Measurements from ENCODE around the gene FAT3. TPM values are rescaled to one million over a fixed set of nuclear protein-coding genes. Genes with fewer than 3 reads are reported as not detected.
A peak's percentile ranks its signal among the peaks of the same experiment; 100 is the strongest.

Gene FAT3
- total RNA-seq = 17.2 TPM

GRCh38 chr11:92224407-92225124 lies at the start of gene FAT3:
Gene FAT3, plus strand, starts transcription at chr11:92224818. Its CDS starts 127,295 bp downstream, at chr11:92352113.
- DNase-seq = peak; percentile 33

- DNase-seq = no peak
Observed at GRCh38 chr11:92179017-92179670, 45.5 kb upstream of the FAT3 start.

- no peak for DNase-seq
Observed at GRCh38 chr11:92180226-92180625, 44.4 kb upstream of the FAT3 start.

- DNase-seq = no peak
Observed at GRCh38 chr11:92180664-92181251, 43.9 kb upstream of the FAT3 start.

GRCh38 chr11:92190535-92191206 lies 33.9 kb upstream of the FAT3 start:
- no peak for DNase-seq

DNA sequence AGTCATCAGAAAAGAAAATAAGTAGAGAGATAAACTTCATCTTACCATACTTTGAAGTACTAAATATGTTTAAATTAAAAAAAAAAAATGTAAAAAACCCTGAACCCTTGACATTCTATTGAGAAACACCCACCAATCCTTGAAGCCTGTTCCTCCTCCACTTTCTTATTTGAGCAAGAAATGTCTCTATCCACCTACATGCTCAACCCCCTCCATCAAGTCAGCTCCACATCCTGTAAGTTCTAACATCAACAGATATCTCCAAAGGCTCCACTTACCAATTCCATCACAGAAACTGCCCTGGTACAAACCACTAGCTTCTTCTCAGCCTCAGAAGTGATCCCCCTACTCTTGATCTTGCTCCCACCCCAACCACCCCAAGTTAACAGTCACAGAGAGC lies 32.5 kb upstream of the FAT3 start:
- DNase-seq = no peak

- DNase-seq = no peak
Observed at GRCh38 chr11:92198268-92198667, 26.4 kb upstream of the FAT3 start.

- no peak for DNase-seq
Observed at GRCh38 chr11:92199991-92200390, 24.6 kb upstream of the FAT3 start.

DNA sequence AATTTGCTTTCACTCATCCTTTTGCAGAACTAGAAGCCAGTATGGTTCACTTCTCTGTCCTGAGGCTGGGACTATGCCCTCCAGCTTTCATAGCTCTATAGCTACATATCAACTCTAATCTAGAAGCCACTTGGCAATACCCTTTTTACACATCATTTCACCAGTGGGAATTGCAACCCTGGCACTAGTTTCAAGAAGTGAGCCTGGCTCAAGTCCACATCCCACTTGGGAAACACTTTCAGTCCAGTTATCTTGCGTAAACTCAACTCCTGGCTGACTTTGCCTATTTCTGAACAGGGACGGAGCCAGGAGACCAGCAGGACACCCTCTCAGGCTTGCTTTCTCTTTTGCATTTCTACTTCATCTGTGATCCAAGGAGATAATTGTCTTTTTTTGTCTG lies 19.9 kb upstream of the FAT3 start:
- DNase-seq = no peak

- no peak for DNase-seq
Observed at GRCh38 chr11:92206441-92206840, 18.2 kb upstream of the FAT3 start.

GRCh38 chr11:92211576-92212167 lies 12.9 kb upstream of the FAT3 start:
- no peak for DNase-seq

DNA sequence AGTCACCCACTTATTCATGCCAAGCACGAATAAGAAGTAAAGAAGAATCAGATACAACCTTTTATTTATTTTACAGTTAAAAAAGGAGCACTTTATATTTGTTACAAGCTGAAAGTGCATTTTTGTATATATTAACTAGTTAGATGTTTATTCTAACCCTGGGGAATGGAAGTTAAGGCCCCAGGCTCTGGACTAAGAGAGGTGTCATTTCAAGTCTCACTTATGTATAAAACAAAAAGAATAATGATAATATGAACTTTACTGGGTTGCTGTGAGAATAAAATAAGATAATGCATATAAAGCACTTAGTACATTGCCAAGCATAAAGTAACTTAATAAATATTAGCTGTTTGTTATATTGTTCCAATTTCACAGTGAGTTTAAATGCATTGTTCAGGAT lies 12.1 kb upstream of the FAT3 start:
- no peak for DNase-seq

DNA sequence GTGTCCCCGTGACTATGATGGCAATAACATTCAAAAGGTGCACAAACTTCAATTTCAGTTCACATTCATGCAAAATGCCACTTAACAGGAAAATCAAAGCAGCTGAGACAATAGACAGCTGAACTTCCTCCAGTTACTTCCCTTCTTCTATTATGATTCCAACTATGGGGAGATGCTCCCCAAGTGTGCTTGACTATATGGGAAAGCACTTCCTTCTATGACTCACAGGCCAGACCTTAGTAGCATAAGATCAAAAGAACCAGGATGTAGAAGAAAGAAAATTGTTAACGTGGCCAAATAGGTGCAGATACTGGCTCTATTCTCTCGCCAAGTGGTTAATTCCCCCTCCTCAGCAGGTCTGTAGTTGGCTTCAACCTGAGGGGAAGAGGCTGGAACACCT lies 7.8 kb upstream of the FAT3 start:
- no peak for DNase-seq

DNA sequence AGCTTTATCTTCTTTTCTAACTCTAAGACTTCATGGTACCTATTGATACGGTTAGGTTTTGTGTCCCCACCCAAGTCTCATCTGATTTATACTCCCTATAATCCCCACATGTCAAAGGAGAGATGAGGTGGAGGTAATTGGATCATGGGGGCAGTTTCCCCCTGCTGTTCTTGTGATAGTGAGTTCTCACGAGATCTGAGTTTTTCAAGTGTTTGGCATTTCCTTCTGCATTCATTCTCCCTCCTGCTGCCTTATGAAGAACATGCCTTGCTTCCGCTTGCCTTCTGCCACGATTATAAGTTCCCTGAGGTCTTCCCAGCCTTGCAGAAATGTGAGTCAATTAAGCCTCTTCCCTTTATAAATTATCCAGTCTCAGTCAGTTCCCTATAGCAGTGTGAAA lies 5.1 kb upstream of the FAT3 start:
- no peak for DNase-seq

DNA sequence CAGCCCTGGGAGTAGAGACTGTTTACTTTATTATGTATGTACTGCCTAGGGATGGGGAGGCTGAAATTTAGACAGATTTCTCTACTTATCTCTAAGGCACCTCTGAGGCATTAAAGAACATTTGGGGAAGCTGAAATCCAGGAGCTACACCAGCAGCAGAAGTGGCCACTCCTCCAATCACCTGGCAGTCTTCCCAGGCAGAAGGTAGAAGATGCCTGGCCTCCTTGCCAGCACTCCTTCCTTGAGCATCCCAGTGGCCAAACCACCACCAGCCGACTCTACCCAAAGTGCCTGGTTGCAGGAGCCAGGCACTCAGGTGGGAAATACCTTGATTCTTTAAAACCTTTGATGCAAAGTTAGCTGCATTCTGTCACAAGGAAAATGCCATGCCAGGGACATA lies 1.9 kb upstream of the FAT3 start:
- no peak for DNase-seq

DNA sequence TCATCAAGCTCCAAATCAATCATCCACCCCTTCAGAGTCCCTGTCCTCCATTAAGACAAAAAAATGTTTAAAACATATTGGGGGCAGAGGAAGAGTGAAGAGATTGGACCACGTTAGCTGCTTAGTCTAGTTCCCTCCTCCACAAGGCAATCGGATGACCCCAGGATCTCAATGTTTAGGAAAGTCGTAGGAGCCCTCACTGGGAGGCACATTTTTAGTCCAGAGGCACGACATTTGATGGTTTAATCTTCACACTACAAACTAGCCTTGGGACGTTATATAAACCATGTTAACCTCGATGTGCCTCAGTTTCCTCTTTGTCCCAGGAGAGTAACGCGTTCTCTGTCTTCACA lies 588 bp upstream of the FAT3 start:
- DNase-seq = no peak

- no peak for DNase-seq
Observed at GRCh38 chr11:92225125-92225567, 528 bp downstream of the FAT3 start.

GRCh38 chr11:92225568-92226330 lies 1.1 kb downstream of the FAT3 start:
- DNase-seq = no peak

GRCh38 chr11:92226331-92227229 lies 2.0 kb downstream of the FAT3 start:
- no peak for DNase-seq

GRCh38 chr11:92227230-92227814 lies 2.7 kb downstream of the FAT3 start:
- DNase-seq = no peak

All from skin of body (tissue), 2 donors.